Middle frontal gyrus (tissue), 1 donor: Measurements from ENCODE around the gene ORMDL2.

Experiments
- DNase-seq: peaks from one replicate; pipeline ENCODE4 v3.0.0-alpha.2; 2015; ENCODE audit warnings: low spot score; ENCODE audit errors: extremely low spot score

ORMDL2 gene

DNA sequence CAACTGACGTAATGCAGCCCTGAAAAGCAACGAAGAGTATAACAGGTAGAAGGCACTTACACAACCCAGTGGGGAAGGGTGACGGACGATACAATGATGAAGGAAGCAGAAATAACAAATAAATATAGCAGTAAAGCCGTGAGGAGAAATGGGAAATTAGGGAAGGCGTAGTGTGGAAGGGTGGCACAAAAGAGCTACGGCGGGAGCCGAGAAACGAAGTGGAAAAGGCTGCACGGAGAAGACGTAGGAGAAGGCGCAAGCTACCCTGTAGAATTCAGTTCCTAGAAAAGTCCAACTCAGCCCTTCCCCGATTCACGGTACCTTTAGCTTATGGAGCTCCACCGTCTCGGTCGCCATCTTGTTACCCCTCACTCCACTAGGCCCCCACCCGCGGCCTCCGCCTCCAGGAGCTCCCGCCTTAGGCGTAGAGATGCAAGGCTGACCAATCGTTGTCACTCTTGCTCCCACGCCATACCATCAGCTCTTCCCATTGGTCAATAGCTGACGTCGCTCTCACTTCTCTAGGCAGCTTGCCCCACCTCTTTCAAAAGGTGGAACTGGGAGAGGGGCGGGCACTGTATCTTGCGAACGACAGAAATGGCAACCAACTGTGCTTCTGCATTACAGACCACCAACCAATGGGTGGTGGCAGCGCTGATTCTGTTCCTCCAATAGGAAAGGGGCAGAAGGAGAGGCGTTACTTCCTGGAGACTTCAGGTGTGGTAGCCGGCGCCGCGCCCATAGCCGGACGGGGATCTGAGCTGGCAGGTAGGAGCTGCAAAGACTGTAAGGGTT lies at the start of gene ORMDL2, which contains the start of gene SARNP:
ORMDL2 (plus strand) TSS at position 697 of the 795 bp plus-strand sequence. CDS start 959 bp downstream, outside the sequence.
SARNP (minus strand) TSS at position 380 of the 795 bp plus-strand sequence; CDS start at position 357, 23 bp downstream.
- peak; percentile 99 for DNase-seq

DNA sequence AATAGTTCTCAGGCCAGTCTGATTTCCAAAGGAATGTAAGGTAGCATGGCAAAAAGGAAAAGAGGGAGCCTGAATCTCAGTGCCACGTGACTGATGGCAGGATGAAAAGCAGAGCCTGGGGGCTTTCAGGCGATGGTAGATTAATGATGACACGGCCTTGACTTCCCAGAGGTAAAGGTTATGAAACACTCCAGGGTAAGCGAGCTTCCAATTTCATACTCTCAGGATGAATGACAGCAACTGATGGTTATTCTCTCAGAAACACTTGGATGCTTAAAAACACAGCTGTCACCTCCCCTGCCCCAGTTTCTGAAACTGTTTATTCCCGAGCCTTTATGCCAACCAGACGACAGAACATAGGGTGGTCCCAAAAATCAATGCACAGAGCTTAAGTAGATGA lies 46.1 kb upstream of the ORMDL2 start:
- no peak for DNase-seq

DNA sequence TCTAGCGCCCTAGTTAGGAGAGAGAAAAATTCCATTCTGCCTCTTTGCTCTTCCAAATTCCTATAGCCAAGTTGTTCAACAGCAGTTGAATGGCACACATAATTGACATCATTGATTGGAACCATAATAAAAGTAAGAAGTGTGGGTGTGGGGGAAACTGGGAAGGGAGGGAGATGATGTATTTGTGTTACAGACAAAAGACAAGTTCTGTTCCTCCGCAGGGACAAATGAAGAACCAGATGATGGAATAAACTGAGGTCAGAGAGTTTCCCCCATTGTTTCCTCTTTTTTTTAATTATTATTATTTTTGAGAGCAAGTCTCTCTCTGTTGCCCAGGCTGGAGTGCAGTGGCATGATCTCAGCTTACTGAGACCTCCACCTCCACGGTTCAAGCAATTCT lies 40.0 kb upstream of the ORMDL2 start:
- DNase-seq: no peak

DNA sequence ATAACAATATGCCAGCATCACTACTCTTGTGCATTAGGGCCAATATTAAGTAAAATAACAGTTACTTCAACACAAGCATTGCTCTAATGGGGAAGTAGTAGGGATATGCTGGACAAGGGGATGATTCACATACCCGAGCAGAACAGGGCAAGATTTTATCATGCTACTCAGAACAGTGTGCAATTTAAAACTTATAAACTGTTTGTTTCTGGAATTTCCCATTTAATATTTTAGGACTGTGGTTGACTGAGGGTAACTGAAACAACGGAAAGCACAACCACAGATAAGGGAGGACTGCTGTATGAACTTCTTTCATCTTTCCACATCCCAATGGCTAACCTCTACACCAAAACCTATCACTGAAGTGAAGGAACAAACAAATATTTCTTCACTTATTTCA lies 37.2 kb upstream of the ORMDL2 start:
- no peak for DNase-seq

- no peak for DNase-seq
Measured at GRCh38 chr12:55788546-55788945, 29.3 kb upstream of the ORMDL2 start.

- DNase-seq: no peak
Measured at GRCh38 chr12:55789171-55789570, 28.7 kb upstream of the ORMDL2 start.

GRCh38 chr12:55789893-55790292 lies 27.9 kb upstream of the ORMDL2 start:
- no peak for DNase-seq

DNA sequence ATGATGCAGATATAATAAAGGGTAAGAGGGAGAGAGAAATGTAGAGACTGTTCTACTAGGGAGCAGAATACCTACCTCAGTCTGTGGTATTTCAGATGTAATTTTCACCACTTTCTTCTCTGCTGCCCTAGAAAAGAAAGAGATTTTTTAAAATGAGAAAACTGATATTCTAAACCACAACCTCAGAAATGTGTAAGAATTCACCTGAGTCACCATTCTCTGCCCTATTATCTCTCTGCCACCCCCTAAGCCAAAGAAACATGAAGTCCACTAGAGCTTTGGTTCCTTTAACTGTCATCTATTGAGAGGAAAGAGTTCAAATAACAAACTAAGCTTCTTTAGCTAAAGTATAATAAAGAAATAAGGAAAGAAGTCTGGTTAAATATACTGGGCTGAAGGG lies 21.9 kb upstream of the ORMDL2 start:
- no peak for DNase-seq

GRCh38 chr12:55797068-55797467 lies 20.8 kb upstream of the ORMDL2 start:
- DNase-seq: no peak

DNA sequence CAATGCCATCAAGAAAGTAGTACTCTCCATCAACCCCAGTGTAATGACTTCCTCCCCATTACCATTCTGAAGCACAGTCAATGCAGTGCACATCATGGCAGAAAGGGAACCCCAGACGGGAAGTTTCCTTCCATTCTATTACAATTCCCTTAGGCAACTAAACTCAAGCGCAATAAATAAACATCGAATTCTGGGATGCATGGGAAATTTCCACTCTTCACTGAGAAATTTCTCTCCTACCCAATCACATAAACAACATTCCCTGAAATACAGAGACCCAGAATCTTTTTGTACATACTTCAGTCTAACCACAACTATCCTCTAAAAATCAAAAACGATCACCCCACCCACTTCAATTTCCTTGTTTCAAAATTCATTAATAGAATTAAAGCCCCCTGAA lies 20.3 kb upstream of the ORMDL2 start:
- no peak for DNase-seq

- DNase-seq: no peak
Measured at GRCh38 chr12:55806982-55807381, 10.9 kb upstream of the ORMDL2 start.

- no peak for DNase-seq
Measured at GRCh38 chr12:55809274-55809673, 8.6 kb upstream of the ORMDL2 start.

GRCh38 chr12:55812088-55812487 lies 5.8 kb upstream of the ORMDL2 start:
- no peak for DNase-seq

DNA sequence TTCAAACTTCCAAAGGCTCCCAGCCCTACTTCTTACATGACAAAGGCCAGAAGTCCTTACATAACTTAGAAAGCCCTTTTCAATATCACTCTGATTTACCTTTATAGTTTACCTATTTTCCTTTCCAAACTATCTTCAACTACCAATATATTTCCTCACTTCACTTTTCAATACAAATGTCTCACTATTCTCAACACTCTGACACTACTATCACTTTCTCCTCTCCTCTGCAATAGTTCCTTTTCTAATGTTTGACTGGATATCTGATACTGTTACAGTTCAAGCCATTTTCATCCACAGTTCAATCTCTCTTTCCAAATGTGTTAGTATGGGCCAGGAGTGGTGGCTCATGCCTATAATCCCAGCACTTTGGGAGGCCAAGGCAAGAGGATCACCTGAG lies 3.6 kb upstream of the ORMDL2 start:
- DNase-seq: no peak

GRCh38 chr12:55815473-55815872 lies 2.4 kb upstream of the ORMDL2 start:
- no peak for DNase-seq

GRCh38 chr12:55816881-55817344 lies 928 bp upstream of the ORMDL2 start:
- no peak for DNase-seq

DNA sequence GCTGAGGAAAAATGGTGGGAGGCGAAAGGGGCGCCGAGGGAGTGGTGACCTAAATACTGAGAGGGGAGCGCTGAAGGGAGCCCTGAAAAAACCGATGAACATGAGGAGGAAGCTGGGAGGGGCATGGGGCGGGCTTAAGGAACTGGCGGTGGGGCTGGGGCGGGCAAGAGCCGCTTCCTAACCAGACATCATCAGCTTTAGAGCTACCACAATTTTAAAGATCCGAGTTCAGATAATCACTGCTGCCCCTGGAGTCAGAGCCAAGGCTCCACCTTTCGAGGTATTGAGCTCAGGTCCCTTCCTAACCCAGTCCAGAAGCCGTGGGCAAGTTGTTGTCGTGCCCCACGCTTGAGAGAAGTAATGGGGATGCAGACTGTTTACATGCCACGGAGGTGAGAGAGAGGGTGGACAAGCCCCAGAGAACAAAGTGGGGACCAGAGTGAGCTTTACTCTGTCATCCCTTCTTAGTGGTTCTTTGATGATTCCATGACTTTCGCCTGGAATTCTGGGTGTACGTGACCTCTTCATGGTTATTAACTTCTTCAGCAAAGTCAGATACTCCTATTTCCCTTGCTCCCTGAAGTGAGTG lies 393 bp downstream of the ORMDL2 start:
- DNase-seq: no peak

DNA sequence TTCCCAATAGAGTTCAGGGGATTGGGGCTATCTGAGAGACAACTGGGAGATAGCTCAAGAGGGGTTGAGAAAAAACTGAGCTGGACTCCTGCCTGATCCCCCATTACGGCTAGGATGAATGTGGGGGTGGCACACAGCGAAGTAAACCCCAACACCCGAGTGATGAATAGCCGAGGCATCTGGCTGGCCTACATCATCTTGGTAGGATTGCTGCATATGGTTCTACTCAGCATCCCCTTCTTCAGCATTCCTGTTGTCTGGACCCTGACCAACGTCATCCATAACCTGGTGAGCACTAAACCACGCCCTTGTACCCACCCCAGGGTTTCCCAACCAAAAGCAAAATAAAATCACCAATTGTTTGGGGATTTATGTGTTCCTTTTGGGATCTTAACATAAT lies 1.0 kb downstream of the ORMDL2 start:
- no peak for DNase-seq

- DNase-seq: no peak
Measured at GRCh38 chr12:55820679-55821078, 2.8 kb downstream of the ORMDL2 start.

- no peak for DNase-seq
Measured at GRCh38 chr12:55822228-55822627, 4.4 kb downstream of the ORMDL2 start.

DNA sequence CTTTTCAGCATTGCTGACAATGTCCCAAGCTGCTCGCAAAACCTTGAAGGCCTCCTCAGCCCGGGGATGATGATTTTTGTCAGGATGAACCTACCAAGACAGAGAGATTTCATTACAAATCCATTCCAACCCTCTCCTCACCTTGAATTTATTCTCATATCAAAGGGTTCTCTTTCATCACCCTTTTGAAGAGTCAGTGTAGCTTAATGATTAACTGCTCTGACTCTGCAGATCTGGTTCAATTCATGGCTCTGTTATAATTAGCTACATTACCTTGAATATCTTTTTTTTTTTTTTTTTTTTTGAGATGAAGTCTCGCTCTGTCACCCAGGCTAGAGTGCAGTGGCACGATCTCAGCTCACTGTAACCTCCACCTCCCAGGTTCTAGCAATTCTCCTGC lies 5.6 kb downstream of the ORMDL2 start:
- no peak for DNase-seq

DNA sequence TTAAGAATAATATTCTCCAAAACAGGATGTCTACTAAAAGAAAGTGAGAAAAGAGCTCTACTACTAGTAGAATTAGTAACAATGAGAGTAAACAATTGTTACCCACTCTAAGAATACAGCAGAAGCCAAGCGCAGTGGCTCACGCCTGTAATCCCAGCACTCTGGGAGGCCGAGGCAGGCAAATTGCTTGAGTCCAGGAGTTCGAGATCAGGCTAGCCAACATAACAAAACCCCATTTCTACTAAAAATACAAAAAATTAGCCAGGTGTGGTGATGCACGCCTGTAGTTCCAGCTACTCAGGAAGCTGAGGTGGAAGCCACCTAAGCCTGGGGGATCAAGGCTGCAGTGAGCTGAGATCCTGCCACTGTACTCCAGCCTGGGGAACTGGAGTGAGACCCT lies 6.9 kb downstream of the ORMDL2 start:
- no peak for DNase-seq

DNA sequence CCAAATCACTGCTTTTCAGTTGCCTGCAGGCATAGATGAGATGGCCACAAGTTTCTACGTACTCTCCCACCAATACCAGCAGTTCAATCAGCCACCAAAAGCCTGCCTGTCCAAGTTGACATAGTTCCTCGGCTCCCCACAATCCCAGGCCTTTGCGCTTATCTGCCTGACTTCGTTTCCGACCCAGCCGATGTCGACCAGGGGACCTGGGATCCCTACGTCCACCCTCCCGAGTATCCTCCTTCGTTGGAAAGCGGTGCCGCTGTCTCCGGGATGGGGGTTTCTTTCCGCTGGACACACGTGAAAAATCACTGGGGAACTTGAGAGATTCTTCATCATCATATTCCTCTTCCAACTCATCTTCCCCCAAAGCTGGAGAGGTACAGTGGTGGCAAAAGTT lies 10.0 kb downstream of the ORMDL2 start:
- DNase-seq: no peak
